LNCaP clone FGC (cell line): Measurements from ENCODE around the gene TMEM132E.
A peak's percentile ranks its signal among the peaks of the same experiment; 100 is the strongest.

Source experiments
- DNase-seq: peaks from one replicate; pipeline ENCODE4 v3.0.0-alpha.2; 2011; ENCODE audit warnings: low read depth
- H3K4me3 ChIP-seq: 2 replicates; pipeline ENCODE4 v1.5.1; 2011; ENCODE audit warnings: mild to moderate bottlenecking, low read depth, low read length, control low read depth
- TF ChIP-seq, protein P1 (sequence below): IDR thresholded peaks from 2 replicates; pipeline ENCODE4 v1.5.1; 2012; ENCODE audit warnings: mild to moderate bottlenecking; ENCODE audit not compliant: control insufficient read depth, insufficient read depth; ENCODE audit errors: extremely low read depth

TMEM132E gene

GRCh38 chr17:34562387-34562786, 17.0 kb upstream of the TMEM132E start:
- H3K4me3 ChIP-seq, result no peak overlapping the region
- no peak for DNase-seq
- TF ChIP-seq, protein P1, sequence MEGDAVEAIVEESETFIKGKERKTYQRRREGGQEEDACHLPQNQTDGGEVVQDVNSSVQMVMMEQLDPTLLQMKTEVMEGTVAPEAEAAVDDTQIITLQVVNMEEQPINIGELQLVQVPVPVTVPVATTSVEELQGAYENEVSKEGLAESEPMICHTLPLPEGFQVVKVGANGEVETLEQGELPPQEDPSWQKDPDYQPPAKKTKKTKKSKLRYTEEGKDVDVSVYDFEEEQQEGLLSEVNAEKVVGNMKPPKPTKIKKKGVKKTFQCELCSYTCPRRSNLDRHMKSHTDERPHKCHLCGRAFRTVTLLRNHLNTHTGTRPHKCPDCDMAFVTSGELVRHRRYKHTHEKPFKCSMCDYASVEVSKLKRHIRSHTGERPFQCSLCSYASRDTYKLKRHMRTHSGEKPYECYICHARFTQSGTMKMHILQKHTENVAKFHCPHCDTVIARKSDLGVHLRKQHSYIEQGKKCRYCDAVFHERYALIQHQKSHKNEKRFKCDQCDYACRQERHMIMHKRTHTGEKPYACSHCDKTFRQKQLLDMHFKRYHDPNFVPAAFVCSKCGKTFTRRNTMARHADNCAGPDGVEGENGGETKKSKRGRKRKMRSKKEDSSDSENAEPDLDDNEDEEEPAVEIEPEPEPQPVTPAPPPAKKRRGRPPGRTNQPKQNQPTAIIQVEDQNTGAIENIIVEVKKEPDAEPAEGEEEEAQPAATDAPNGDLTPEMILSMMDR, result 0 out of 2 replicates have a peak, but pooled peaks have one; percentile 14

- H3K4me3 ChIP-seq, result no peak overlapping the region
- TF ChIP-seq, protein P1, result no peak
- DNase-seq, result no peak
Measured at GRCh38 chr17:34565713-34566112, 13.7 kb upstream of the TMEM132E start.

DNA sequence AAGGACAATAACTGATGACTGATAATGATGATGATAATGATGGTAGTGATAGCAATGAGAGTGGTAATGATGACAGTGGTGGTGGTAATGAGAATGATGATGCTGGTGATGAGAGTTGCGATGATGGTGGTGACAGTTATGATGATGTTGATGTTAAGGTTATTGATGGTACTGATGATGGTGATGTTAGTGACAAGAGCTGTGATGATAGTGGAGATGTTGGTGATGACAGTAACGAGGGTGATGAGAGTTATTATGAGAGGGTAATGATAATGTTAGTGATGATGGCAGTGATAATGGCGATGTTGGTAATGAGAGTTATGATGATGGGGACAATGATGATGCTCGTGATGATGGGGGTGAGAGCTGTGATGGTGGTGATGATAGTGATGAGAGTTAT, 13.2 kb upstream of the TMEM132E start:
- no peak for DNase-seq
- H3K4me3 ChIP-seq, result no peak overlapping the region
- TF ChIP-seq, protein P1, result no peak

DNA sequence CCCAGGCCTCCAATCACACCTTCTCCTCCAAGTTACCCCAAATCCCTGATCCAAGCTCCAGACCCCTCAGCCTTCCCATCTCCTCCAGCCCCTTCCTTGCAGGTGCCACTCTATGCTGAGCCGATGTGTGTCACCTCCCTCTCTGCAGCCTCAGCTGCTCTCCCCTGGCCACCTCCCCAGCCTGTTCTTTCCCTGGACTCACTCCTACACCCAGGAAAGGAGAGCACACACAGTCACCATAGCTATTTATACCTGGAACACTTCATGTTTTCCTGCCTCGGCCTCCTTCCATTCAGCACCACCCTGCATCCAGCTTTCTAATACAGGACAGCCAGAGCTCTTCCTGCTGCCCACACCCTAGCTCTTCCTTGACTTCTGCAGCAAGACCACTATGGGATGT, 12.5 kb upstream of the TMEM132E start:
- no peak for DNase-seq
- TF ChIP-seq, protein P1, result no peak
- no peak overlapping the region for H3K4me3 ChIP-seq

DNA sequence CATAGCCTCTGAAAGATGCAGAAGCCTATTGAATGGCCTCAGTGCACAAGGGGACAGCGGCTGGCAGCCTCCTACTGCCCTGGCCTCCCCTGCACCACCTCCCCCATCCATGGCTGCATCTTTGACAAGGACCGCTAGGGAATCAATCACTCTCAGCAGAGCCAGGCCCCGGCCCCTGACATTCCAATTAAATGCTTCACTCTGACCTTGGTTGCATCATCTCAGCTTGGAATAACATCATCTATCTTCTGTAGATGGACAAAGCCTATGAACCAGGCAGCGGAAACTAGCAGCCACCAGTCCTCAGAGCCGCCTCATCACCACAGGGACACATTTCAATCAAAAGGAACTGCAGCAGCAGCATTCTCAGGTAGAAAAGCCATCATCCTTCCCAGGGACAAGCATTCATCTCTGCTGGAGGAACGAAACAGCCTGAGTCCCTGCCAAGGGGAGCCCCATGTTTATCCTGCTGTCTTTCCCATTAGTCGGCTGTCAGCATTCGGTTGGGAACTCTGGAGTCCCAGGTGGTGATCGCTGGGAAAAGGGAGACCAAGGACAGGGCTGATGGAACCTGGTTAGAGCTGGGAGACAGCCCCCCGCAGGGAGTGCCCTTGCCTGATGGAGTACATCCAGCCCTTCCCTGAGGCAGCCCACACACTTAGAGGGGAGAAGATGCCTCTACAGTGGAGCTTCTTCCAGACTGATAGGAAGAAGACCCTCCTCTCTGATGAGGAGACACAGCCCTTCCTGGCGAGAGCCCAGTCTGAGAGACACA, 11.5 kb upstream of the TMEM132E start:
- TF ChIP-seq, protein P1, result no peak
- H3K4me3 ChIP-seq, result no peak overlapping the region
- DNase-seq, result no peak

GRCh38 chr17:34568953-34569352, 10.4 kb upstream of the TMEM132E start:
- TF ChIP-seq, protein P1, result no peak
- no peak for DNase-seq
- no peak overlapping the region for H3K4me3 ChIP-seq

DNA sequence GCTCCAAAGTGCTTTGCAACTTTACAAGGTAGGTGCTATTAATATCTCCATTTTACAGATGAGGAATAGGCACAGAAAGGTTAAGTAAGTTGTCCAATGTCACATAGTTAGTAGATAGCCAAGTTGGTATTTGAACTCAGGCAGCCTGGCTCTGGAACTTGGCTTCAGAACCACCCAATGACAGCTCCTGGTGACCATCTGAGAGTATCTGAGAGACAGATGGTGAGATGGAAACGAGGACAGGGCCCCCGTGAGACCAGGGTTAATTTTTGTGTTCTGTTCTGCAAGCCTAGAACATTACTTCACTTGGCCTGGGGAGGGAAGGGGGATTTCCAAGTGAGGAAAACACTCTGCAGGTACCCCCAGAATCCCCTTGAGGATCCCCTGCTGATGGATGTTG, 9.8 kb upstream of the TMEM132E start:
- no peak overlapping the region for H3K4me3 ChIP-seq

More for the DNA sequence above, 9.8 kb upstream of the TMEM132E start:
- TF ChIP-seq, protein P1, result no peak
- no peak for DNase-seq
